SU-DHL-6 (cell line): Measurements from ENCODE around the gene GAPDHS.

Experiments
- EZH2phosphoT487 ChIP-seq: fragments of 200-600 bp; sonication (generic), shearing (Covaris generic); conservative IDR thresholded peaks from 2 replicates; pipeline ENCODE4 v1.6.1; 2018; ENCODE audit warnings: mild to moderate bottlenecking, antibody characterized with exemption, low read length, moderate library complexity, mixed read lengths
- TF ChIP-seq, protein P1 (sequence below): fragments of 200-600 bp; sonication (generic); IDR thresholded peaks from one replicate; pipeline ENCODE4 v1.5.1; 2017; ENCODE audit warnings: antibody characterized with exemption, mild to moderate bottlenecking, low read length, moderate library complexity; ENCODE audit not compliant: insufficient read depth, poor library complexity, severe bottlenecking

DNA sequence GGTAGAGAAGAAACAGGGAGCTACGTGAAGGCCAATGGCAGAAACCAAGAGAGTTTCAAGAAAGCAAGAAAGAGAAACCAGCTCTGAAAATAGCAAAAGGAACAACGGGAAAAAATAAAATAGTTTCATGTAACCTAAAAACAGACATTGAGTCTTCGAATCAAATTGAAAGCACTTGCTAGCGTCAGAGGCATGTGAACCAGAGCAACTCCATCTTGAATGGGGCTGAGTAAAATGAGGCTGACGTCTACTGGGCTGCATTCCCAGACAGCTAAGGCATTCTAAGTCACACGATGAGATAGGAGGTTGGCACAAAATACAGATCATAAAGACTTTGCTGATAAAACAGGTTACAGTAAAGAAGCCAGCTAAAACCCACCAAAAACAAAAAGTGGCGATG lies 45.5 kb downstream of the GAPDHS start:
- TF ChIP-seq, protein P1, sequence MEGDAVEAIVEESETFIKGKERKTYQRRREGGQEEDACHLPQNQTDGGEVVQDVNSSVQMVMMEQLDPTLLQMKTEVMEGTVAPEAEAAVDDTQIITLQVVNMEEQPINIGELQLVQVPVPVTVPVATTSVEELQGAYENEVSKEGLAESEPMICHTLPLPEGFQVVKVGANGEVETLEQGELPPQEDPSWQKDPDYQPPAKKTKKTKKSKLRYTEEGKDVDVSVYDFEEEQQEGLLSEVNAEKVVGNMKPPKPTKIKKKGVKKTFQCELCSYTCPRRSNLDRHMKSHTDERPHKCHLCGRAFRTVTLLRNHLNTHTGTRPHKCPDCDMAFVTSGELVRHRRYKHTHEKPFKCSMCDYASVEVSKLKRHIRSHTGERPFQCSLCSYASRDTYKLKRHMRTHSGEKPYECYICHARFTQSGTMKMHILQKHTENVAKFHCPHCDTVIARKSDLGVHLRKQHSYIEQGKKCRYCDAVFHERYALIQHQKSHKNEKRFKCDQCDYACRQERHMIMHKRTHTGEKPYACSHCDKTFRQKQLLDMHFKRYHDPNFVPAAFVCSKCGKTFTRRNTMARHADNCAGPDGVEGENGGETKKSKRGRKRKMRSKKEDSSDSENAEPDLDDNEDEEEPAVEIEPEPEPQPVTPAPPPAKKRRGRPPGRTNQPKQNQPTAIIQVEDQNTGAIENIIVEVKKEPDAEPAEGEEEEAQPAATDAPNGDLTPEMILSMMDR = no peak
- no peak for TF ChIP-seq EZH2phosphoT487
